ENCODE results near the gene CBY2. TPM values are rescaled to one million over a fixed set of nuclear protein-coding genes. Genes with fewer than 3 reads are reported as not detected.

The CBY2 gene
- total RNA-seq, 1 experiment from 2014 or later = not detected

DNA sequence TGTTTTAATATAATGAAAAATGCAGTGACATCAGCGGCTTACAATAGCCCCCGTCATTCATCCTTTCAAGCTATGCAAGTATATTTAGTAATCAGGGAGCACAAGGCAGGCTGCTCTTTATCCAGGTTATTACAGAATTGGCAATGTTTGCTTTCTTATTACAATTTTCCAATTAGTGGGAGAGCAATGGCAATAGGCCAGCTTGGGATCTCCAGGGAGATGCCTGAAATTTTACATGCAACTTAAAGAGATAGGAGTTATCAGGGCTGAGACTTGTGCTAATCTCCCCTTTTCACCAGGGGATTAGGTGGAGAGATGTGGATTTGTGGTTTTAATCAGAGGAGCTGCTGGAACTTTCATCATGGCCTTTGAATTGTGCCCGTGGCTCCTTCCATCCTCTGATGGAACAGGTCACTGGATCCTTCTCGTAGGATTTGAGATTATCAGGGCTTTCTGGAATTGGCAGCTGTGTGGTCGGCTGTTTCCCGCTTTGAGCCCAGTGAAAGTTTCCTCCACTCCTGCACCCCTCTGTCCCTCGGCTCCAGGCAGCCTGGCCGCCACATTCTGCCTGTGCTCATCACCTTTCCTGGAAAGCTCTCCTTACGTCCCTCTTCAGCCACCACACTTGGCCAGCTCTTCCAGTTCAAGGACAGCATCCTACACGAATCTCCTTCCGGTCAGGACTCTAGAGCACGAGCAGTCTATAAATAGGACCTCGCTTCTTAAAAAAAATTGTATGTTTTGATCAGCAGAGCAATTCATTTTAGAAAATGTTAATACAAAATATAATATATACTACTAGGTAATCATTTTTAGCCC is 47.0 kb downstream of the CBY2 start:
- Histone ChIP-seq H3K4me2 (ENCODE audit: insufficient read depth, insufficient read length, low read length) (no peak overlapping the region), H3K56ac (ENCODE audit: insufficient read length, low read depth, low read length) (no peak overlapping the region), H3K4ac (ENCODE audit: low read depth, low read length) (no peak overlapping the region), H4K8ac (replicated peaks; ENCODE audit: insufficient read length, low read depth, low read length) (no peak overlapping the region), H3T11ph (ENCODE audit: low read length) (no peak overlapping the region), H3K79me1 (ENCODE audit: insufficient read depth, low read depth, low read length, poor library complexity, severe bottlenecking) (no peaks in the 10 kb centered on the region), H2BK12ac (ENCODE audit: insufficient read length, low read depth, low read length) (no peak overlapping the region), H3K4me1 (ENCODE audit: insufficient read depth, low read length) (peaks cover 6% of the 10 kb centered on the region; the same call in 1 of the 2 replicates), H2BK5ac (ENCODE audit: insufficient read length, low read length) (no peak overlapping the region), H2BK15ac (ENCODE audit: low read depth, low read length) (no peak overlapping the region), H3K9ac (ENCODE audit: extremely low read depth, insufficient read length, low read length) (no peak overlapping the region), H3K27ac (ENCODE audit: insufficient read length, low read depth, low read length) (no peak overlapping the region), H3K23ac (ENCODE audit: insufficient read length, low read depth, low read length) (no peak overlapping the region), H3K27me3 (ENCODE audit: insufficient read depth, low read length) (no peaks in the 10 kb centered on the region), H3K18ac (ENCODE audit: insufficient read length, low read depth, low read length) (no peak overlapping the region), H2AFZ (ENCODE audit: low read length) (no peak overlapping the region), H2BK20ac (ENCODE audit: low read depth, low read length, poor library complexity, severe bottlenecking) (no peak overlapping the region), H3K79me2 (ENCODE audit: insufficient read depth, low read length) (no peaks in the 10 kb centered on the region), H4K20me1 (ENCODE audit: control insufficient read depth, insufficient read depth, insufficient read length) (no peaks in the 10 kb centered on the region), H4K91ac (ENCODE audit: insufficient read length, low read depth, low read length) (no peak overlapping the region), H2AK5ac (ENCODE audit: insufficient read length, low read length) (no peak overlapping the region), H3K23me2 (ENCODE audit: insufficient read length, low read depth, low read length, poor library complexity, severe bottlenecking) (no peaks in the 10 kb centered on the region), H3K14ac (ENCODE audit: insufficient read depth, low read length) (no peak overlapping the region), H3K9me3 (ENCODE audit: control insufficient read depth, low read depth, low read length) (no peaks in the 10 kb centered on the region), H2BK120ac (ENCODE audit: low read depth, low read length, poor library complexity, severe bottlenecking) (no peak overlapping the region), H4K5ac (ENCODE audit: insufficient read length, low read depth, low read length) (no peak overlapping the region)
- DNase-seq = no peak
- Mint-ChIP-seq H3K4me3 (no peak overlapping the region), H3K36me3 (ENCODE audit: insufficient read depth in 1 of 3, low read depth in 3 of 3) (peaks cover 0 to 3% (median 0%) of the 10 kb centered on the region in 3 experiments; a peak in 2 of 7 replicates), H3K9me3 (no peaks in the 10 kb centered on the region), H3K4me1 (peaks cover 16% of the 10 kb centered on the region in 2 experiments), H3K27ac (peak overlapping the region in 1 of 3 experiments; percentile 14; a peak in 1 of 7 replicates), H3K27me3 (ENCODE audit: low read depth) (no peaks in the 10 kb centered on the region; the same call in 1 of the 2 replicates)
- TF ChIP-seq, protein P1, sequence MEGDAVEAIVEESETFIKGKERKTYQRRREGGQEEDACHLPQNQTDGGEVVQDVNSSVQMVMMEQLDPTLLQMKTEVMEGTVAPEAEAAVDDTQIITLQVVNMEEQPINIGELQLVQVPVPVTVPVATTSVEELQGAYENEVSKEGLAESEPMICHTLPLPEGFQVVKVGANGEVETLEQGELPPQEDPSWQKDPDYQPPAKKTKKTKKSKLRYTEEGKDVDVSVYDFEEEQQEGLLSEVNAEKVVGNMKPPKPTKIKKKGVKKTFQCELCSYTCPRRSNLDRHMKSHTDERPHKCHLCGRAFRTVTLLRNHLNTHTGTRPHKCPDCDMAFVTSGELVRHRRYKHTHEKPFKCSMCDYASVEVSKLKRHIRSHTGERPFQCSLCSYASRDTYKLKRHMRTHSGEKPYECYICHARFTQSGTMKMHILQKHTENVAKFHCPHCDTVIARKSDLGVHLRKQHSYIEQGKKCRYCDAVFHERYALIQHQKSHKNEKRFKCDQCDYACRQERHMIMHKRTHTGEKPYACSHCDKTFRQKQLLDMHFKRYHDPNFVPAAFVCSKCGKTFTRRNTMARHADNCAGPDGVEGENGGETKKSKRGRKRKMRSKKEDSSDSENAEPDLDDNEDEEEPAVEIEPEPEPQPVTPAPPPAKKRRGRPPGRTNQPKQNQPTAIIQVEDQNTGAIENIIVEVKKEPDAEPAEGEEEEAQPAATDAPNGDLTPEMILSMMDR (conservative IDR thresholded peaks at IDR 0.05) = no peak
- WGBS (ENCODE audit: extremely low coverage, insufficient read length, low lambda C conversion rate) = no CpG with 5 or more reads among the region's 13 CpGs
